T-helper 1 cell (primary cell): ENCODE measurements around the gene LARGE1.

Source experiments
- DNase-seq, 5 donors: peaks; one replicate each; pipeline ENCODE4 v3.0.0-alpha.2; 2012 to 2020

LARGE1 gene

DNA sequence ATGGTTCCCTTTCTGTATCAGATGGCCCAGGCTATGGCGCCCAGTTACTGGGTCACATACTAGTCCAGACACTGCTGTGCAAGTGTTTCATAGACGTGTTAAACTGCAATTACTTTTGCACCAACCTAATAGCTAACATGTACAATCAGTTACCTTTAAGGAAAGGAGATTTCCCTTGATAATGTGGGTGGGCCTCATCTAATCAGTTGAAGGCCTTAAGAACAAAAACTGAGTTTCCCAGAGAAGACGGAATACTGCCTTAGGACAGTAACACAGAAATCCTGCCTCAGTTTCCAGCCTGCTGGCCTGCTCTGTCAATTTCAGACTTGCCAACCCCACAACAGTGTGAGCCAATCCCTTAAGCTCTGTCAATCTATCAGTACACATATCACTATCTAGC is 632.2 kb downstream of the LARGE1 start:
- DNase-seq = no peak

DNA sequence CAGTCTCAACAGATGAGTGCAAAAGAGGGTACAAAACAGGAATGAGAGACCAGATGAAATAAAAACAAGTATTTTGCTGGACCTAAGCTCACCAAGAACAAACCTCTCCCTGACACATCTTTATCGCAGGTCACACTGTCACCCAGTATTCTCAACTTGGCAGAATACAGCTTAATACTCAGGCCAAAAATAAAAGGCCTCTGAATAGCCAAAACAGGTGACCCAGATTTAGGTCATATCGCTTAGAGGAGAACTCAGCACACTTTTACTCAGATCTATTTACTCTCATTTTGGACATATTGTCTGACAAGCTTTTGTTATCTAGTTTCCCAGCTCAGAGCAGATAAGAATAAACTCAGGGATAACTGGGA is 645.2 kb downstream of the LARGE1 start:
- no peak for DNase-seq

DNA sequence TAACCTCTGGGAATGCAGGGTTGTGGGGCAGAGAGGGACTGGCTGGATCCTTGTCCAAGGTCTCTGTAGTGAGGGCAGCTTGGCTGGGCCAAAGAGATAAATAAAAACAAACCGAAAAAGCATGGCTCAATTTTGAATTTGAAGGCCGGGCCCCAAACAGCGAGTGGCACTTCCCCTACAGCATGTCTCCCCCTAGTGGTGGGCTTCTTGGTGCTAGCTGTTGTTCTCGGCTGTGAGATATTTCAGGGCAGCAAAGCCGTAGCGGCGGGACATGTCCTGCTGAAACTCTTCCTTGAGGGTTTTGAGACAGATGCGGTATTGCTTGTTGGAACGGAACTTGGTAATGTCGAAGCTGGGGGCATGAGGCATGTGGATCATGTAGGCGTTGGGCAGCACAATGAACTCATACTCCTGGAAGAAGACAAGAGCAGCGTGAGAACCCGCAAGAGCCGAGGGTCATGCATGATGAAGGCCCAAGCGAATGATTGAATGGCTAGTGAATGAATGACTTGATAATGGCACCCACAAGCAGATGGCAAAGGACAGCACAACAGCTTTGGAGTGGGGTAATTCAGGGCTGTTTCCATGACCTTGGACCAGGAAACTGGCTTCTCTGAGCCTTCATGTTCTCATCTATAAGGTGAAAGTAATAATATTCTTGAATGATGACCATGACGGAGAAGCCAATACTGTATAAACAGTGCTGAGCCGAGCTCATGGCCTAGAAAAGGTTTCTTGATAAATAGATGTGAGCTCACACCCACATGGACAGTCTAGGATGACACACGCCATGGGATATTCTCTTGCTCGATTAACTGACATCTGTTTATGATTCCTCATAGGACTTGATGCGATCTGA is 645.8 kb downstream of the LARGE1 start:
- no peak for DNase-seq

DNA sequence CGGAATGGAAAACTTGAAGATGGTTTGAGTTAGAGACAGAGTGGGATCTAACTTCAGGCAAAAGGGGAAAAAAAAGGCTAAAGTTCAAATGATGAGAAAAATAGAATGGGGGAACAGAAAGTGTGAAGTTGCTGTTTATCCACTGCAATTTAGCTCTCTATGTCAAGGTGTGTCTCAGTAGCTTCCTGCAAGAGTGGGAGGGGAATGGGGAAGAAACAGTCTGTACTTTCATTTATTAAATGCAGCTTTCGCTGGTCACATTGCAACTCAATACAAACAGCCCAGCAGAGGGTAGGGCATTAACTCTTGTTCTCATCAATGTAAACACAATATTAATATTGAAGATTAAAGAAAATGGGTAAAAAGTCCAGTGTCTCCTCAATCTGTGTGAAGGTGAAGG is 647.4 kb downstream of the LARGE1 start:
- DNase-seq = no peak

DNA sequence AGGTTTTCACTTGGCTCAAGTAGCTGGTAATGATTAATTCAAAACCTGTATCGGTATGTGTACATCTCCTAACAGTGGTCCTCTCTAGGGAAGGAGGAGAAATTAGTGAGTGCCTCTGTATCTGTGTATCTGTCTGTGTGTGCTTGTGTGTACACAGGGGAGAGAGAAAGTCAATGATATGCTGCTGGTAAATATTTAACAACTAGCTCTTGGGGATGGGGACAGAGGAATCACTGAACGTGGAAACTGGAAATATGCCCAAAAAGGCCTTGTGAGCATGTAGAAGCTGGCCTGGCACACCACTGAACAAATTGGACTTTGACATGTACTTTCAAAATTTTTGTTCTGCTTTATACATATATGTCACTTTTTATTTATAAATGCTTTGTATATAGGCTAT is 648.1 kb downstream of the LARGE1 start:
- no peak for DNase-seq

DNA sequence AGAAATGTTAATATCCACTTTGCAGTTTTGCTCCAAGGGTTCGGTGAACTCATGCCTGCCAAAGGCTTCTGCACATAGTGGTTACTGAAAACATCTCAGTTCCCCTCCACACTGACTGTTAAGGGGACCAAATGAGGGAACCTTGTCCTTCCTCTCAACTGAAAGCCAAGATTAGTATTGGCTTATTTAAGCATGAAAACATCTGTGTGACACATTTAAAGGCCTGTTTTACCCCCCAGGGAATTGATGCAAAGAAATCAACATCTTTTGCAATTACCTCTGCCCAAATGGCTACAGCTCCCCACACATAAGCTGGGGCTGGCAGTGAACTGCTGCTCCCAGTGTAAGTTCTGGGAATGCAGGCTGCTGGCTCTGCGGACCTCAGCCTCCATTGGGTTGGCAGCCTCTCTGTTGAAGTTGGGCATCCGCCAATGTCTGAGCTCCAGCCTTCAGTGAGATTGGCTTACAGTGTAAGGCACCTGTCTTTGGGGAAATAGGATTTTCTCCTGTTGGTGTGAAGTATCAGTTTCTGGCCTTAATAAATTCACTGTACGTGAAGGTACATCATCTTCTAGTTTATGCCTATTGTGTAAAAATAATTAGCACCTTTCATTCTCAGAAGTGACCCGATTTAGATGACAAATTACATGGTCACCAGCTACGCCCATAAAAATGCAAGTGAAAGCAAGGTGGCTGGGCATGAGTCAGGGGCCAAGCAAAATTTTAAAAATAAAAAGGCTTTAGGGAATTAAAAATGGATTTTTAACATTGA is 648.7 kb downstream of the LARGE1 start:
- DNase-seq = no peak

DNA sequence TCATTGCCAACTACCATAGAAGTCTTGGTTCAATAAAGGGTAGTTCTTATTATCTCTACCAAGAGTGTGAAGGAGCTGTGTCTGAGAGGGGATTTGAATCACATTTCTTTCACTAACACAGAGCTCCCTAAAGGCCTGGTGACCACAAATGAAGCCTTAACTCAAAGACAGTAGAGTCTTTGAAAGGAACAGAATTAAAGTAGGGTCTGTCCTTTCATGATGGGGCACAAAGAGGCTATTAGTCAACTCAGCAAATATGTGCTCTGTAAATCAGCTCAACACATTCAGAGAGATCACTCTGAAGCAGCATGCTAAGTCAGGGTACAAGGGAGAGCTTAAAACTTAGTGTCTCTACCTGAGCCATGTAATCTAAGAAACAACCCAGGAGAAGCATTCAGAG is 649.7 kb downstream of the LARGE1 start:
- no peak for DNase-seq

DNA sequence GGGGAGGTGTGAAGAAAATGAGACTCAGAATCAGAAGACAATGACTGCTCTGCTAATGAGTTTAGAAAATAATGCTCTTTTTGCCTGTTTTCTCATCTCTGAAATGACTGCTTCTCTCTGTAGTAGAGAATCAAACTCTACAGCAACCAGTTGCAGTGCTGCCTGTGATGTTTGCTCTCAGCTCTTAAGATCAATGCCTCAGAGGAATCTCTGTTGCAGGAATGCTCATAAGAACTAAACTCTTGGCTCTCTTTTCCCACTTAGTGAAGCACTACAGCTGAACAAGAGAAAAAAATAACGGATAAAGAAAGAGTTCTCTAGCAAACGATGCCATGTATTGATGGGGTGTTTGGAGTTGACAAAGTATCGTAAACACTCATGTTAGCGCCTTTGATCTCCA is 658.6 kb downstream of the LARGE1 start:
- DNase-seq = no peak

DNA sequence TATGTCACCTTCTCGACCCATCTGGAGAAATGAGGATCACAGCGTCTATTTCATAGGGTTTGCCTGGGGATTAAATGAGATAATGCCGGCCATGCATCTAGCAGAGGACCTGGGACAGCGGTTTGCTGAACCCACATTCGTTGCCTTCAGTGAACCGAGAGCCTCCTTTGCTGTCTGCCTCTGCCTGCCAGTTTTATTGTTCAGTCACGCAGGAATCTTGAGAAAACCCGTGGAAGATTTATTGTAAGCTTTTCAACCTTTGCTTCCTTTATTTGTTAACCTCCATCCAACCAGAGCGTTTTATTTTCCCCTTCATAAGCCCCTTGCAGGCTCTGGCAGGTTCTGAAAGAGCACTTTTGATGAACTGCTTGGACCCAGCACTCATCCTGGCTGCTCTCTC is 659.8 kb downstream of the LARGE1 start:
- DNase-seq = no peak

DNA sequence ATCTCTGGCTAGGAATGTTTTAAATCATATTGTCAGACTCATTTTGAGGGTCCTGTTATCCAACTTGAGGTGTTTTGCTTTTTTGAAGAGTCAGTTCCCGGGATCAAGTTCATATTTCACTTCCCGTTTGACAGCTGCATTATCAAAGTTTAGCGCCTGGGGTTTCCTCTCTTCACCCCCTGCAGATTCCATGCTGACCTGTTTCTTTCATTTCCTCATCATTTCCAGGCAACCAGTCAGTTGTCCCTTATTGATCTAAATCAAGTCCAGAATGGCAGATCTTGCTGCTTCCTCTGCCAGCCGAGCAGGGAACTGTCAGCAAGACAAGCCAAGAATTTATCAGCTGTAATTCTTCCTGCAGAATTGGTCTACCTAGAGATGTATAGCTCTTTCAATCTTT is 664.5 kb downstream of the LARGE1 start:
- no peak for DNase-seq

DNA sequence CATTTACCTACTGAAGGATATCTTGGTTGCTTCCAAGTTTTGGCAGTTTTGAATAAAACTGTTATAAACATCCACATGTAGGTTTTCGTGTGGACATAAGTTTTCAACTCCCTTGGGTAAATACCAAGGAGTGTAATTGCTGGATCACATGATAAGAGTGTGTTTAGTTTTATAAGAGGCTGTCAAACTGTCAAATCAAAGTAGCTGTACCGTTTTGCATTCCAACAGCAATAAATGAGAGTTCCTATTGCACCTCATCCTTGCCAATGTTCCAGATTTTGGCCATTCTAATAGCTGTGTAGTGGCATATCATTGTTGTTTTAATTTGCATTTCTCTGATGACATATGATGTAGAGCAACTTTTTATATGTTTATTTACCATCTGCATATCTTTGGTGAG is 671.3 kb downstream of the LARGE1 start:
- DNase-seq = no peak

DNA sequence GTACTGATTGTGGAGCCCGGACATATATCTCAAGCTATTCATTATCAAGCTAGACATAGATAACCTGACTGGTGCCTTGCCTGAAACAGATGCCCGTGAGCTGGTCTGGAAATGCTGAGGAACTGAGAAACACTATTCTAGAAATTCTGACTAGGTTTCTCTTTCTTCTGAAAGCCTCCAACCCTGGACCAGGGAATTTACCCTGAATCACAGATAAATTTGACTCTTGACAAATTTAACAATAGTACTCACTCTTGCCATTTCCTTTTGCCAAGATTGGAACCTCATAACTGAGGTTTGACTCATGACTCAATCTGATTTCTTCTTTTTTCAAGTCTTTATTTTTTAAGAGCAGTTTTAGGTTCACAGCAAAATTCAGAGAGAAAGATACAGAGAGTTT is 672.5 kb downstream of the LARGE1 start:
- DNase-seq = no peak

DNA sequence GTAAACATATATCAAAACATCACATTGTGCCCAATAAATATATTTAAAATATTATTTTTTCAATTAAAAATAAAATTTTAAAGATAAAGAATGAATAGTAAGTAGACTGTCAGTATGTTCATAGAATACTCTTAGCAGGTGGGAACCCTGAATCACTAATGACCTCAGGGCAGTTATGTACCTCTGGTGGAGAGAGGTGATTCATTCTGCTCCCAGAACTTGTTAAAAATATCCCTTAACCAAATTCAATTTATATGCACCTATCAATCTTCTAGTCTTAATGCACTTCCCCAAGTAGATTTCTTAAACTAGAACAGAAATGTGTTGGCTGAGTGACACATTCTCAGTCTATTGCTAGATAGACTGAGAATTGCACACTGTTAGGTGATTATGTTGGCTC is 678.2 kb downstream of the LARGE1 start:
- no peak for DNase-seq

DNA sequence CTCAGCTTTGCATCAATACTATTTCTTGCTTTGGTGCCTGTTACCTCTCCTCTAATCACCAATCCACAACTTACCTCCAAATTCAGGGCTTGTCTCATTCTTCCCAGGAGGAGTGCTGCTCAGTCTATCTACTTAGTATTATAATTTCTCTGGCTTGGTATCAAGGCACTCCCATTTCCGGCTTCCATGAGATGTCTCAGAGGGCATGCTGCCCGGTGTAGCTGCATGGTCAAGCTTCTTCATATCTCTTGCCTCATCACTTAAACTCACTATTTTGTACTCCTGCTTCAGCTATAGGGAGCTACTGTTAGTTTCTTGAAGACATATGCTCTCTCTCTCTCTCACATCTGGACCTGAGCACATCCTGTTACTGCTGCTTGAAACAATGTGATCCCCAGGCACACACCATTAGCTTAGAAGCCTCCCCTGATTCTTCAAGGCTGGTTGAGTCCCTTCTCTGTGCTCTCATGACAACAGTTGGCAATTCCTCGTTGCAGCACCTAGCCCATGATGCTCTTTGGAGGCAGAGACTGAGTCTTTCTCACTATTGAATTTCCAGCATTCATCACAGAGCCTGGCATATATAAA is 679.3 kb downstream of the LARGE1 start:
- no peak for DNase-seq

DNA sequence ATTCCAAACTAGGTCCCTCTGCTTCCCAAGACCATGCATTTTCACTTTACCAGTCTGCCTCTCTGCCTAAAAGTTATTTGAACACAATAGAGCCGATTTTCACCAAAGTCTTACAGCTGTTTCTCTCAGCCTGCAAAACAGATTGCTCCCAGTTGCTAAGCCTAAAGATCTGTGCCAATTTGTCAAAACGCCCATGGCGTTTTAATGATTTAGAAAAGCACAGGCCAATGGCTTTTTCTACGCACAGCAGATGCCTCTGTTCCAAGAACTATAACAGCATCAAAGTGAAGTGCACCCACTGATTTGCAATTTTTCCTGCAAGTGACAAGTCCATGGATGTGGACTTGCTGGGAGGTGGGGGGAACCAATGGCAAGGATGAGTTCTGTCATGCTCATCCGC is 688.2 kb downstream of the LARGE1 start:
- DNase-seq = no peak

DNA sequence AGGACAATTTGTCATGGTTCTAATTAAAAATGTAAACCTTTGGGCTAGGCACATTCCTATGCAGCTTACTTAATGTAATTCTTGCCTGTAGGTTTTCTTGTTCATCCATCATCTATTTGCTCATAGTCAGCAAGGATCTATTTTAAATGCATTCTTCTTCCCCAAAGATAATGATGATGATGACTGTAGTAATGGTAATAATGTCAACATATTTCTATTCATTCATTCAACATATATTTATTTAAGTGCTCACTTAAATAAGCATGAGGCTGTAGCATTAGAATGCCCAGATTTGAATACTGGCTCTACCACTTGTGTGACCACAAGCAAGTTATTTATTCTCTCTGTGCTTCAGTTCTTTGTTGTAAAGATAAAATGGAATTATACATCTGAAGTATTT is 692.5 kb downstream of the LARGE1 start:
- no peak for DNase-seq

DNA sequence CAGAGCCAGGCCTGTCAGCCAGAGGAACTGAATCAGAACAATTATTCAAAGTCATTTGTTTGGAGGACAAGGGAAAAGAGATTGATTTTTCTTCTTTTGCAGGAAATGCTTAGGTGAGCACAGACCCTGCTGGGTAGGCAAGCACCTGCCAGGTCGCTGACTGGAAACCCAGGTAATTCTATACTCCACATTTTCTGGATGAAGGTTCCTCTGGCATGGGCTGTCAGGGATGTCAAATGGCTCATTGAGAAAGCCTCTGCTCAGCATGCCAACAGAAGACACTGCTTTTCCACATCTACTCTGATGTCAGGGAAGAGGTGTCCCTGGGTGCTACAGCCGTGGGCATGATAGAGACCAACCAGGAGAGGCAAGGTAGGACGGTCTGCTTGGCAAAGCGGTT is 695.4 kb downstream of the LARGE1 start:
- DNase-seq = no peak
